Neural crest cell (in vitro differentiated cells): ENCODE results near the gene MADCAM1. TPM values are rescaled to one million over a fixed set of nuclear protein-coding genes. Genes with fewer than 3 reads are reported as not detected.
A peak's percentile ranks its signal among the peaks of the same experiment; 100 is the strongest.

Source experiments
- DNase-seq: peaks from one replicate; pipeline ENCODE4 v3.0.0; 2021; ENCODE audit warnings: low read depth, mixed read lengths, low spot score
- H3K27ac Mint-ChIP-seq: one replicate; pipeline ENCODE4 v1.8.0; 2021; ENCODE audit warnings: mild to moderate bottlenecking, mixed read lengths; ENCODE audit not compliant: unreplicated experiment
- H3K27me3 Mint-ChIP-seq: 2 replicates; pipeline ENCODE4 v1.8.0; 2021; ENCODE audit warnings: low read depth, mild to moderate bottlenecking, mixed read lengths
- H3K36me3 Mint-ChIP-seq: 2 replicates; pipeline ENCODE4 v1.8.0; 2021; ENCODE audit warnings: low read depth, mild to moderate bottlenecking, mixed read lengths
- H3K4me1 Mint-ChIP-seq: 2 replicates; pipeline ENCODE4 v1.8.0; 2021; ENCODE audit warnings: mixed read lengths
- H3K4me3 Mint-ChIP-seq: one replicate; pipeline ENCODE4 v1.8.0; 2021; ENCODE audit warnings: mild to moderate bottlenecking, mixed read lengths
- H3K9me3 Mint-ChIP-seq: 2 replicates; pipeline ENCODE4 v1.8.0; 2021; ENCODE audit warnings: mixed read lengths
- CTCF ChIP-seq: fragments of 200-600 bp; sonication (generic); conservative IDR thresholded peaks from 2 replicates; pipeline ENCODE4 v1.5.0; 2021; ENCODE audit warnings: antibody characterized with exemption, mild to moderate bottlenecking
- total RNA-seq: library from RNA; stranded (reverse); gene quantifications from 2 replicates; pipeline ENCODE4 v1.2.1, GENCODE V29; 2021

The MADCAM1 gene
- total RNA-seq, 1 donor from 2014 or later = 0.75 TPM

DNA sequence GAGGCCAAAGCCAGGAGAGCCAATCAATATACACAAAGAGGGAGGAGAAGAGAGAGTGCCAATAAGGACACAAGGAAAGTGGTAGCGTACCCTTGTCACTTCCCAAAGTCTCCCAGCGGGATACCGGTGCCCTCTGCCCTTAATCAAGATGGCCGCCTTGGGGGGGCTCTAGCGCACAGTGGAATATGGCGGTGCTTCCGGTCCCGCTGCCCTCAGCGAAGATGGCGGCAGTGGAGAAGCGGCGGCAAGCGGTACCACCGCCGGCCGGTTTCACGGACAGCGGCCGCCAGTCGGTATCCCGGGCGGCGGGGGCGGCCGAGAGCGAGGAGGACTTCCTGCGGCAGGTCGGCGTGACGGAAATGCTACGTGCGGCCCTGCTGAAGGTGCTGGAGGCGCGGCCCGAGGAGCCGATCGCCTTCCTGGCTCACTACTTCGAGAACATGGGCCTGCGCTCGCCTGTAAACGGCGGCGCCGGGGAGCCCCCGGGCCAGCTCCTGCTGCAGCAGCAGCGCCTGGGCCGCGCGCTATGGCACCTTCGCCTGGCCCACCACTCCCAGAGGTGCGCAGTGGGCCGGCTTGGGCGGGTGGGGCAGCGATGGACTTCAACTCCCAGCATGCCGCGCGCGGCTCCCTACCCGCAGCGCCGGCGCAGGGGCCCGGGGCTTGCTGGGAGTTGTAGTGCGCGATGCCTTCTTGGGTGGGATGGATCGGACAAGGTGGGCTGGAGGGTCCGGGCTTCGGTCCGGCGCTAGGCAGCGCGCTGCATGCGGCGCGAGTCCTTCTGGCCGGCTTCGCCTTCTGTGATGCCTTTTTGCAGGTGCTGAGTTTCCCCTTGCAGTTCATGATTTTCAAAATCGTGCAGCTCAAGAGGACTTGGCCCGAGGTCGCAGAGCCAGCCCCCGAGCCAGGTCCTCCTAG, 11.3 kb downstream of the MADCAM1 start, which contains the start of gene TPGS1:
Gene TPGS1 (plus strand): TSS at position 212 of the 918 bp plus-strand sequence. CDS start 10 bp downstream, at position 222.
- Mint-ChIP-seq H3K27ac (peak within 1 kb of the TSS; percentile 99), H3K9me3 (no peaks in the 10 kb centered on the region), H3K27me3 (peaks cover 9% of the 10 kb centered on the region), H3K4me3 (peak within 1 kb of the TSS; percentile 94), H3K36me3 (peaks cover 2% of the 10 kb centered on the region), H3K4me1 (peaks cover 29% of the 10 kb centered on the region)
- TF ChIP-seq CTCF = no peak
- DNase-seq = peak; percentile 88

GRCh38 chr19:508204-509150, 12.2 kb downstream of the MADCAM1 start:
- Mint-ChIP-seq H3K36me3 (peaks cover 3% of the 10 kb centered on the region), H3K4me1 (peaks cover 33% of the 10 kb centered on the region), H3K27me3 (peaks cover 8% of the 10 kb centered on the region), H3K27ac (peak overlapping the region; percentile 91), H3K9me3 (no peaks in the 10 kb centered on the region), H3K4me3 (peak overlapping the region; percentile 94)
- TF ChIP-seq CTCF = no peak
- no peak for DNase-seq

DNA sequence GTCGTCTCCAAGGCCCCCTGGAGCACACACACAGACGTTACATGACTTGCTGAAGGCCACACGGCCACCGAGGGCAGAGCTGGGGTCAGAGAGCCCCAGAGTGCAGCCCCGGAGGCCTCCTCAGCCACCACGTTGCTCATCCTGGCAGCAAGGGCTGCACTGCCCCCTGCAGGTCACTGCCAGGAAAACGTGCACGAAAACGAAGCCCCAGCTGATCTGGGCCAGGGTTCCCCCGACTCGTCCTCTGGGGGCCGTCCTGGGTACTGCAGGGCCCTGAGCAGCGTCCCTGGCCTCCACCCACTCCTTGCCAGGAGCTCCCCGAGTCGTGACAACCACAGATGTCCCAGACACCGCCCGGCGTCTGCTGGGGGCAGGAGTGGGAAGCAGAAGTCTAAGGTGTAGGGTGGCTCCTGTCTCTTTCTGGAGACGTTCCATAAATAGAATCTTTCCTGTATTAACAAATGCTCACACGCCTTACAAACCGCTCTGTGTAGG, 14.4 kb downstream of the MADCAM1 start:
- H3K36me3 Mint-ChIP-seq = peaks cover 11% of the 10 kb centered on the region
- peaks cover 5% of the 10 kb centered on the region for H3K27me3 Mint-ChIP-seq
- H3K27ac Mint-ChIP-seq = peak overlapping the region; percentile 92
- peak; percentile 97 for DNase-seq
- TF ChIP-seq CTCF = peak; percentile 99
- no peaks in the 10 kb centered on the region for H3K9me3 Mint-ChIP-seq
- H3K4me1 Mint-ChIP-seq = peaks cover 35% of the 10 kb centered on the region
- peak overlapping the region; percentile 89 for H3K4me3 Mint-ChIP-seq

DNA sequence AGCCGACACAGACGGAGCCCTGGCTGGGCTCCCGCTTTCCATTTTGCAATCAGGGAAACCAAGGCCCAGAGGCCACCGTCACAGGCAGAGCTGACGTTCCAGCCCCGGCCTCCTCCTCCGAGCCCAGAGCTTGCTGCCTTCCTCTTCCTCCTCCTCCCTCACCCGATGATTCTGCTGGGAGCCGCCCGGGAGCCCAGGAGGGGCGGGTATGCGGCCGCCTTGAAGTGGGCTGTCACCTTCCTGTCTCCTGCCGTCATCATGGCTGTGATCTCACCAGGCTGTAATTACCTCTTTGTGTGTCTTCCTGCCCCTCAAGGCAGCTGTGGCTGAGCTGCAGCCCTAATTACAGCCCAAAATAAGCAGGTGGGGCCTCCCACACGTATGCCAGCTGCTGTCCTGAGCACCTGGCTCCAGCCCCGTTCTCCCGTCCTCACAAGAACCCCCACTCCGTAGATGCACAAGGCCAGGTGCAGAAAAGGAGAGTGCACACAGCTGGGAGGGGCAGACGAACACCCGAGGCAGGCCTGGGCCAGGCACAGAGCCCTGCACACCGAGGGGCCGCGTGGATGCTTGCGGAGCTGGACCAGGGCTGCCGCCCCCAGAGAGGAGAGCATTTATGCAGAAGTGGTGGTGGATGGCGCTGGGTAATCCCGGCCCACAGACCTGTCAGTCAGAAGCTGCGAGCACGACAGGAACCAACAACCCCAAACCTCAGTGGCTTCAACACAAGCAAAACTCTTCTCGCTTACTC, 15.0 kb downstream of the MADCAM1 start:
- Mint-ChIP-seq H3K36me3 (peaks cover 11% of the 10 kb centered on the region), H3K4me1 (peaks cover 38% of the 10 kb centered on the region), H3K4me3 (peak overlapping the region; percentile 89), H3K9me3 (no peaks in the 10 kb centered on the region), H3K27ac (peak overlapping the region; percentile 86), H3K27me3 (peaks cover 5% of the 10 kb centered on the region)
- no peak for TF ChIP-seq CTCF
- DNase-seq = no peak
